Nephron progenitor cell (in vitro differentiated cells): Measurements from ENCODE around the gene MCM9.

Source experiments
- DNase-seq: peaks from one replicate; pipeline ENCODE4 v3.0.0; 2021
- H3K27ac Mint-ChIP-seq: 2 replicates; pipeline ENCODE4 v1.8.0; 2021; ENCODE audit warnings: mild to moderate bottlenecking, moderate library complexity, mixed read lengths
- H3K27me3 Mint-ChIP-seq: 2 replicates; pipeline ENCODE4 v1.8.0; 2021; ENCODE audit warnings: mild to moderate bottlenecking, low read depth, mixed read lengths; ENCODE audit not compliant: poor library complexity
- H3K36me3 Mint-ChIP-seq: 2 replicates; pipeline ENCODE4 v1.8.0; 2021; ENCODE audit warnings: low read depth, mixed read lengths
- H3K4me1 Mint-ChIP-seq: 2 replicates; pipeline ENCODE4 v1.8.0; 2021; ENCODE audit warnings: mixed read lengths
- H3K4me3 Mint-ChIP-seq: 2 replicates; pipeline ENCODE4 v1.8.0; 2021; ENCODE audit warnings: mild to moderate bottlenecking, moderate library complexity, mixed read lengths
- H3K9me3 Mint-ChIP-seq: 2 replicates; pipeline ENCODE4 v1.8.0; 2021; ENCODE audit warnings: mild to moderate bottlenecking, moderate library complexity, mixed read lengths
- CTCF ChIP-seq: fragments of 200-600 bp; sonication (generic); IDR thresholded peaks from 2 replicates; pipeline ENCODE4 v1.5.0; 2021; ENCODE audit warnings: antibody characterized with exemption

The MCM9 gene

GRCh38 chr6:118974790-118975189 lies 39.8 kb upstream of the MCM9 start:
- no peak for DNase-seq
- TF ChIP-seq CTCF: no peak
- Mint-ChIP-seq H3K27me3 (no peaks in the 10 kb centered on the region), H3K36me3 (peaks cover 5% of the 10 kb centered on the region), H3K9me3 (no peaks in the 10 kb centered on the region), H3K4me3 (no peak overlapping the region), H3K27ac (no peak overlapping the region), H3K4me1 (no peaks in the 10 kb centered on the region)

GRCh38 chr6:118971682-118972081 lies 36.7 kb upstream of the MCM9 start:
- no peak for TF ChIP-seq CTCF
- Mint-ChIP-seq H3K27me3 (no peaks in the 10 kb centered on the region), H3K9me3 (no peaks in the 10 kb centered on the region), H3K36me3 (peaks cover 1% of the 10 kb centered on the region), H3K4me3 (no peak overlapping the region), H3K27ac (no peak overlapping the region), H3K4me1 (no peaks in the 10 kb centered on the region)
- DNase-seq: no peak

GRCh38 chr6:118970866-118971265 lies 35.9 kb upstream of the MCM9 start:
- no peaks in the 10 kb centered on the region for H3K27me3 Mint-ChIP-seq
- H3K27ac Mint-ChIP-seq: no peak overlapping the region
- TF ChIP-seq CTCF: no peak
- no peaks in the 10 kb centered on the region for H3K36me3 Mint-ChIP-seq
- no peak for DNase-seq
- H3K9me3 Mint-ChIP-seq: no peaks in the 10 kb centered on the region
- H3K4me1 Mint-ChIP-seq: no peaks in the 10 kb centered on the region
- no peak overlapping the region for H3K4me3 Mint-ChIP-seq

- Mint-ChIP-seq H3K27me3 (no peaks in the 10 kb centered on the region), H3K36me3 (no peaks in the 10 kb centered on the region), H3K4me3 (no peak overlapping the region), H3K4me1 (no peaks in the 10 kb centered on the region), H3K27ac (no peak overlapping the region), H3K9me3 (no peaks in the 10 kb centered on the region)
- peak; percentile 31 for TF ChIP-seq CTCF
- DNase-seq: no peak
Observed at GRCh38 chr6:118968416-118968815, 33.5 kb upstream of the MCM9 start.

- H3K27me3 Mint-ChIP-seq: no peaks in the 10 kb centered on the region
- H3K4me1 Mint-ChIP-seq: no peaks in the 10 kb centered on the region
- no peak for TF ChIP-seq CTCF
- H3K27ac Mint-ChIP-seq: no peak overlapping the region
- H3K36me3 Mint-ChIP-seq: no peaks in the 10 kb centered on the region
- no peak overlapping the region for H3K4me3 Mint-ChIP-seq
- no peak for DNase-seq
- no peaks in the 10 kb centered on the region for H3K9me3 Mint-ChIP-seq
Observed at GRCh38 chr6:118967239-118967638, 32.3 kb upstream of the MCM9 start.

GRCh38 chr6:118965843-118966370 lies 30.9 kb upstream of the MCM9 start:
- TF ChIP-seq CTCF: no peak
- Mint-ChIP-seq H3K4me3 (no peak overlapping the region), H3K4me1 (no peaks in the 10 kb centered on the region), H3K9me3 (no peaks in the 10 kb centered on the region), H3K36me3 (no peaks in the 10 kb centered on the region), H3K27ac (no peak overlapping the region), H3K27me3 (no peaks in the 10 kb centered on the region)
- DNase-seq: no peak
